Neural crest cell (in vitro differentiated cells): ENCODE results near the gene LHFPL2. TPM values are rescaled to one million over a fixed set of nuclear protein-coding genes. Genes with fewer than 3 reads are reported as not detected.

Experiments
- DNase-seq: peaks from one replicate; pipeline ENCODE4 v3.0.0; 2021; ENCODE audit warnings: low read depth, mixed read lengths, low spot score
- H3K27ac Mint-ChIP-seq: one replicate; pipeline ENCODE4 v1.8.0; 2021; ENCODE audit warnings: mild to moderate bottlenecking, mixed read lengths; ENCODE audit not compliant: unreplicated experiment
- H3K27me3 Mint-ChIP-seq: 2 replicates; pipeline ENCODE4 v1.8.0; 2021; ENCODE audit warnings: low read depth, mild to moderate bottlenecking, mixed read lengths
- H3K36me3 Mint-ChIP-seq: 2 replicates; pipeline ENCODE4 v1.8.0; 2021; ENCODE audit warnings: low read depth, mild to moderate bottlenecking, mixed read lengths
- H3K4me1 Mint-ChIP-seq: 2 replicates; pipeline ENCODE4 v1.8.0; 2021; ENCODE audit warnings: mixed read lengths
- H3K4me3 Mint-ChIP-seq: one replicate; pipeline ENCODE4 v1.8.0; 2021; ENCODE audit warnings: mild to moderate bottlenecking, mixed read lengths
- H3K9me3 Mint-ChIP-seq: 2 replicates; pipeline ENCODE4 v1.8.0; 2021; ENCODE audit warnings: mixed read lengths
- total RNA-seq: library from RNA; stranded (reverse); gene quantifications from 2 replicates; pipeline ENCODE4 v1.2.1, GENCODE V29; 2021
- TF ChIP-seq, protein P1 (sequence below): fragments of 200-600 bp; sonication (generic); conservative IDR thresholded peaks from 2 replicates; pipeline ENCODE4 v1.5.0; 2021; ENCODE audit warnings: antibody characterized with exemption, mild to moderate bottlenecking

The LHFPL2 gene
- total RNA-seq, 1 donor from 2014 or later, result 15.0 TPM

DNA sequence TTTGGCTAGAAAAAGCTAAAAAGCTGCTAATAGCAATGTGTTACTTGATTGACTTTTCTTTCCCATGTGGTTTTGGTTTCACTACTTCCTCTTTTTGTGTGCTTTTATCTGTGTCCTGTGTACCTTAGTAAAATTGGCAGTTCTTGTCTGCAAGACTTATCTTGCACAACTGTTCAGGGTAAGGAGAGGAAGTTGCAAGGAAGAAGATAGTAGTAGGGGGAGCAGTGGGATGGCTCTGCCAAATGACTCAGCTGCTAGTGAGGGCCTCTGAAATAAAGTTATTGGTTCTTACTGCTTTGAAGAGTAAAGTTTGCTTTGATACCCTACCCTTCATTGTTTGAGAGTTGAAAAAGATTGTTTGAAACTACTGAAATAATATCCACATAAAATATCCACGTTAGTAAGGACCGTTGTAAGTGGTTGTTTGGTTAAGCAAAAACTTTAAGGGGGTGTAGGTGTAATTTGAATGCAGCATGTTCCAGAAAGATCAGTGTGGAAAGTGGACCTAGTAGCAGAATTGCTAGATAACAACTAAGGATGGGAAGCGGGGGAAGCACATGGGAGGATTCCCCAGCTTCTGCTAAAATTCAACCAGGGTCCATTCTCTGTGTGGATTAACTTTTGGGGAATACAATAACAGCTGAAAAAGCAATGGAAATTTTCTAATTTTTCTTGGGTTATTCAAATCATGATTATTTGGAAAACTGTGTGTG, 164.6 kb downstream of the LHFPL2 start:
- Mint-ChIP-seq H3K9me3 (no peaks in the 10 kb centered on the region), H3K27ac (no peak overlapping the region), H3K4me1 (no peaks in the 10 kb centered on the region), H3K36me3 (peaks cover 16% of the 10 kb centered on the region), H3K4me3 (no peak overlapping the region), H3K27me3 (no peaks in the 10 kb centered on the region)
- no peak for DNase-seq
- TF ChIP-seq, protein P1, sequence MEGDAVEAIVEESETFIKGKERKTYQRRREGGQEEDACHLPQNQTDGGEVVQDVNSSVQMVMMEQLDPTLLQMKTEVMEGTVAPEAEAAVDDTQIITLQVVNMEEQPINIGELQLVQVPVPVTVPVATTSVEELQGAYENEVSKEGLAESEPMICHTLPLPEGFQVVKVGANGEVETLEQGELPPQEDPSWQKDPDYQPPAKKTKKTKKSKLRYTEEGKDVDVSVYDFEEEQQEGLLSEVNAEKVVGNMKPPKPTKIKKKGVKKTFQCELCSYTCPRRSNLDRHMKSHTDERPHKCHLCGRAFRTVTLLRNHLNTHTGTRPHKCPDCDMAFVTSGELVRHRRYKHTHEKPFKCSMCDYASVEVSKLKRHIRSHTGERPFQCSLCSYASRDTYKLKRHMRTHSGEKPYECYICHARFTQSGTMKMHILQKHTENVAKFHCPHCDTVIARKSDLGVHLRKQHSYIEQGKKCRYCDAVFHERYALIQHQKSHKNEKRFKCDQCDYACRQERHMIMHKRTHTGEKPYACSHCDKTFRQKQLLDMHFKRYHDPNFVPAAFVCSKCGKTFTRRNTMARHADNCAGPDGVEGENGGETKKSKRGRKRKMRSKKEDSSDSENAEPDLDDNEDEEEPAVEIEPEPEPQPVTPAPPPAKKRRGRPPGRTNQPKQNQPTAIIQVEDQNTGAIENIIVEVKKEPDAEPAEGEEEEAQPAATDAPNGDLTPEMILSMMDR, result no peak

DNA sequence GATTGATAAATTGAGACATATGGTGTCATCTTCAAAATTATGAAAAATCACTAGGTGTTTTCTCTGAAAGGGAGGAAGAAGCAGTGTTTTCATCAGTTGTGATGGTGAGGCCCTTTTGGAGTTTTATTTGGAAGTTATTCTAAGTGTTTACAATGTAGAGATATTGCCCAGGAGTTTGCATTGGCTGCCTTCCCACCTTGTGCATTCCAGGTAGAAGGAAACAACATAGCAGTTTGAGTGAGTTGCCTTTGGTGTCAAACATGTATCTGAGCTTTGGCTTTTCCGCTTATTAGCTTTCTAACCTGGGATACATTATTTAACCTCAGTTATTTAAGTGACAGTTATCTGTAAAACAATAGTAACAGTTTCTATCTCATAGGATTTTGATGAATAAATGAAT, 165.6 kb downstream of the LHFPL2 start:
- Mint-ChIP-seq H3K27me3 (no peaks in the 10 kb centered on the region), H3K36me3 (peaks cover 8% of the 10 kb centered on the region), H3K27ac (no peak overlapping the region), H3K4me1 (no peaks in the 10 kb centered on the region), H3K9me3 (no peaks in the 10 kb centered on the region), H3K4me3 (no peak overlapping the region)
- TF ChIP-seq, protein P1, result no peak
- no peak for DNase-seq

DNA sequence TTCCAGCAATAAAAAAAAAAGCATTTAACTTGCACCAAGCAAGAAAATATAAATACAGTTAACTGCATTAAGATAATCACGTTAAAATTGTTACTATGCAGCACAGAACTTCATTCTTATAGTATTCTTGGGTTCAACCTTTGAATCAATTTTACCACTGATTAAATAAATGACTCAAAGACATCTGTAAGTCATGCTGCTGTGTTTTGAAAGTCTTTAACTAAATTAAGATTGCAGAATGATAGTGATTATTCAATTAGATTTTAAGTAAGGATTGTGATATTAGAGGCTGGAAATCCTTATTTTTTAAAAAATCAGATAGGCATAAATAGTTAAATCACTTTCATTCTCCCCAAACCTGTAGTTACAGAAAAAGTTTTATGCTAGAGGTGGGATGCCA, 171.8 kb downstream of the LHFPL2 start:
- Mint-ChIP-seq H3K4me1 (no peaks in the 10 kb centered on the region), H3K27ac (no peak overlapping the region), H3K36me3 (no peaks in the 10 kb centered on the region), H3K9me3 (no peaks in the 10 kb centered on the region), H3K4me3 (no peak overlapping the region), H3K27me3 (no peaks in the 10 kb centered on the region)
- DNase-seq, result no peak
- TF ChIP-seq, protein P1, result no peak

DNA sequence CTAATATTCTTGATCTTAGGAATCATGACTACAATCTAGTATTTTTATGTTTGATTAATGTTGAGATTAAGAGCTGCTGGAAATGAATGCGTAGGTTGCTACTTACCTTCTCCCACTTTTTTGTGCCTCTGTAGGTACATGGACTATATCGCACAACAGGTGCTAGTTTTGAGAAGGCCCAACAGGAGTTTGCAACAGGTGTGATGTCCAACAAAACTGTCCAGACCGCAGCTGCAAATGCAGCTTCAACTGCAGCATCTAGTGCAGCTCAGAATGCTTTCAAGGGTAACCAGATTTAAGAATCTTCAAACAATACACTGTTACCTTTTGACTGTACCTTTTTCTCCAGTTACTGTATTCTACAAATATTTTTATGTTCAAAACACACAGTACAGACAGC, 173.2 kb downstream of the LHFPL2 start:
- no peaks in the 10 kb centered on the region for H3K36me3 Mint-ChIP-seq
- TF ChIP-seq, protein P1, result no peak
- H3K27me3 Mint-ChIP-seq, result no peaks in the 10 kb centered on the region
- DNase-seq, result no peak
- no peaks in the 10 kb centered on the region for H3K4me1 Mint-ChIP-seq
- no peak overlapping the region for H3K4me3 Mint-ChIP-seq
- H3K9me3 Mint-ChIP-seq, result no peaks in the 10 kb centered on the region
- H3K27ac Mint-ChIP-seq, result no peak overlapping the region

DNA sequence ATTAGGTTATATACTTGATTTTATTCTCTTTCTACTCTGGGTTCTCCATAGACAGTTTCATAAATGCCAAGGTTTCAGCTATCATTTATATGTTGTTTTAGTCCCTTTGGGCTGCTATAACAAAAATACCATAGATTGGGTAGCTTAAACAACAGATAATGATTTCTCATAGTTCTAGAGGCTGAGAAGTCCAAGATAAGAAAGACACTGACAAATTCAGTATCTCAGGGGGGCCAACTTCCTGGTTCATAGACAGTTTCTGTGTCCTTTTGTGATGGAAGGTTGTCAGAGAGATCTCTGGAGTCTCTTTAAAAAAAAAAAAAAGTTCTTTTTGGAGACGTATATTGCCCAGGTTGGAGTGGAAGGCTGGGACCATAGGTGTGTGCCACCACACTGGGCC, 174.8 kb downstream of the LHFPL2 start:
- Mint-ChIP-seq H3K27ac (no peak overlapping the region), H3K9me3 (no peaks in the 10 kb centered on the region), H3K4me1 (no peaks in the 10 kb centered on the region), H3K36me3 (no peaks in the 10 kb centered on the region), H3K27me3 (no peaks in the 10 kb centered on the region), H3K4me3 (no peak overlapping the region)
- no peak for DNase-seq
- TF ChIP-seq, protein P1, result no peak
